ENCODE results near the gene UNC79.

The UNC79 gene

GRCh38 chr14:93675651-93676050 is 244.9 kb downstream of the UNC79 start:
- Histone ChIP-seq H3K4me1 (ENCODE audit: control insufficient read depth, low read depth, low read length) (no peaks in the 10 kb centered on the region), H3K9ac (ENCODE audit: low read length) (no peak overlapping the region), H3K9me3 (ENCODE audit: control insufficient read depth, low read depth, low read length) (no peaks in the 10 kb centered on the region), H3K36me3 (ENCODE audit: control insufficient read depth, low read depth, low read length) (no peaks in the 10 kb centered on the region), H3K27me3 (ENCODE audit: control insufficient read depth, insufficient read depth, low read length) (no peaks in the 10 kb centered on the region), H3K4me3 (ENCODE audit: low read length) (no peak overlapping the region), H3K27ac (ENCODE audit: low read length) (no peak overlapping the region)

- Histone ChIP-seq H3K27ac (ENCODE audit: low read length) (no peak overlapping the region), H3K9me3 (ENCODE audit: control insufficient read depth, low read depth, low read length) (no peaks in the 10 kb centered on the region), H3K4me1 (ENCODE audit: control insufficient read depth, low read depth, low read length) (no peaks in the 10 kb centered on the region), H3K4me3 (ENCODE audit: low read length) (no peak overlapping the region), H3K9ac (ENCODE audit: low read length) (no peak overlapping the region), H3K27me3 (ENCODE audit: control insufficient read depth, insufficient read depth, low read length) (no peaks in the 10 kb centered on the region), H3K36me3 (ENCODE audit: control insufficient read depth, low read depth, low read length) (no peaks in the 10 kb centered on the region)
Observed at GRCh38 chr14:93676416-93676958, 245.7 kb downstream of the UNC79 start.

DNA sequence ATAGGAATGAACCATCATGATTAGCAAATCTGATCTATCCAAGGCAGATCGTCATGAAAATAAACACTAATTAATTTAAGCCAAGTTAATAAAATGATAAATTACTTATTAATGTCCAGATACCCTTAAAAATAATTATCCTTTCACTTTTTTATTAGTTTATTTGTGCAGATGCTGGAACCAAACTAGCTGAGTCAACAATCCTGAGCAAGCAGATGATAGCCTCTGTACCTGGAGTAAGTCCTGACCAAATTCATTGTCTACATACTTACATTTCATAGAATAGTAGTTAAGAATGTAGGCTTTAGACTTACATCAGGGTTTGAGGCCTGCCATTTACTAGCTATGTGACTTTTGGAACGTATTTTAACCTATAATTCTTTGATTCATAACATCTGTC is 251.7 kb downstream of the UNC79 start:
- Histone ChIP-seq H3K9ac (ENCODE audit: low read length) (no peak overlapping the region), H3K4me3 (ENCODE audit: low read length) (no peak overlapping the region), H3K4me1 (ENCODE audit: control insufficient read depth, low read depth, low read length) (peaks cover 21% of the 10 kb centered on the region), H3K27ac (ENCODE audit: low read length) (no peak overlapping the region), H3K9me3 (ENCODE audit: control insufficient read depth, low read depth, low read length) (no peaks in the 10 kb centered on the region), H3K36me3 (ENCODE audit: control insufficient read depth, low read depth, low read length) (no peaks in the 10 kb centered on the region), H3K27me3 (ENCODE audit: control insufficient read depth, insufficient read depth, low read length) (no peaks in the 10 kb centered on the region)

GRCh38 chr14:93683226-93683625 is 252.5 kb downstream of the UNC79 start:
- Histone ChIP-seq H3K27me3 (ENCODE audit: control insufficient read depth, insufficient read depth, low read length) (no peaks in the 10 kb centered on the region), H3K9me3 (ENCODE audit: control insufficient read depth, low read depth, low read length) (no peaks in the 10 kb centered on the region), H3K4me3 (ENCODE audit: low read length) (no peak overlapping the region), H3K9ac (ENCODE audit: low read length) (no peak overlapping the region), H3K27ac (ENCODE audit: low read length) (no peak overlapping the region), H3K36me3 (ENCODE audit: control insufficient read depth, low read depth, low read length) (no peaks in the 10 kb centered on the region), H3K4me1 (ENCODE audit: control insufficient read depth, low read depth, low read length) (peaks cover 29% of the 10 kb centered on the region)

DNA sequence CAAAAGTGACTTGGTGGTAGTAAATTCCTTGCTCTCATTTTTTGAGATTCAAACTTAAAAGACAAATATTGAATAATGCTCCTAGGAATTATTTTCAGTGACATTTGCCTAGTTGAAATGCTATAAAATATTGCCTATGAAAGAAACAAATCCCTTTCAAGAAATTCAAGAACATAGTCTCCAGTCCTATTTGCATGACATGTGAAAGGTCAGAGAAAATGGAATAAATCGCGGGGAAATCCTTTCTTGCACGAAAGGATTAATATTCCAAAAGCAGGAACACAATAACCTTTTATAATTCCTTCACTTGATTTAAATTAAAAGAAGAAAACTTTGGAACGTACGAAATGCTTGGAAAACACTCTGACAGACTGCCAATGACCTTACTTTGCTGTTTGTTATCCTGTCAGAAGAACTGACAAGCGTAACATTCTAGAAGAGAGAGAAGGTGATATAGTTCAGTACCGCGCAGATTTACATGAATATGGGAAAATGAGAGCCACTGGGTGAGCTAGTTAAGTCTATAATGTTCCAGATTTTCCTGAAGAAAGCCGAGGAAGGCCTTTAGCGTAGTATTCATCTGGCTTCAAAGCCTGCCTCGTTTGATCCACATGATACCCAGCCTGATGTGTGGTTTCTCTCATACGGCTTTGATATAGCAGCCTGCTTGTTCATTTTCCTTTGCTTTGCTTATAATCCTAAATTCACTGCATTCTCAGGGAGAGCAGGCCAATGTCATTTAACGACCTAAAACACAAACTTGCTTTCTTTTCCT is 254.6 kb downstream of the UNC79 start:
- Histone ChIP-seq H3K9me3 (ENCODE audit: control insufficient read depth, low read depth, low read length) (no peaks in the 10 kb centered on the region), H3K9ac (ENCODE audit: low read length) (no peak overlapping the region), H3K4me1 (ENCODE audit: control insufficient read depth, low read depth, low read length) (peaks cover 44% of the 10 kb centered on the region), H3K4me3 (ENCODE audit: low read length) (no peak overlapping the region), H3K27ac (ENCODE audit: low read length) (no peak overlapping the region), H3K27me3 (ENCODE audit: control insufficient read depth, insufficient read depth, low read length) (no peaks in the 10 kb centered on the region), H3K36me3 (ENCODE audit: control insufficient read depth, low read depth, low read length) (no peaks in the 10 kb centered on the region)

DNA sequence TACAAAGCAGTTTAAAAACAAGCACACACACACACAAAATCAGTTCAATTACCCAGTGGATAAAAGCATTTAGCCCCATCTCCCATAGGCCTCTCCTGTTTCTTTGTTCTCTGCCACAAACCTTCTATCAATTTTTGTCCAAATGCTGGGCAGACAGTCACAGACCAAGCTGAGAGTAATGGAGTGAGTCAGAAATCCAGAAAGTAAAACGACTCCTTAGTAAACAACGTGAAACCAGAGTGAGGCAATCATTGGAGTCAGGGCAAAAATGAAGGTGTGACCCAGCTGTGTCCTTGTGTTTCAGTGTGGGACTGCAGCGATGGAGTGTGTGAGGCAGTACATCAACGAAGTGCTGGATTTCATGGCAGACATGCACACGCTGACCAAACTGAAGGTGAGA is 255.5 kb downstream of the UNC79 start:
- Histone ChIP-seq H3K36me3 (ENCODE audit: control insufficient read depth, low read depth, low read length) (no peaks in the 10 kb centered on the region), H3K9me3 (ENCODE audit: control insufficient read depth, low read depth, low read length) (no peaks in the 10 kb centered on the region), H3K4me1 (ENCODE audit: control insufficient read depth, low read depth, low read length) (peaks cover 44% of the 10 kb centered on the region), H3K27me3 (ENCODE audit: control insufficient read depth, insufficient read depth, low read length) (no peaks in the 10 kb centered on the region), H3K9ac (ENCODE audit: low read length) (no peak overlapping the region), H3K4me3 (ENCODE audit: low read length) (no peak overlapping the region), H3K27ac (ENCODE audit: low read length) (no peak overlapping the region)

- peaks cover 50% of the 10 kb centered on the region for H3K4me1 ChIP-seq (ENCODE audit: control insufficient read depth, low read depth, low read length)
- peak overlapping the region; percentile 39 for H3K9ac ChIP-seq (ENCODE audit: low read length)
- H3K4me3 ChIP-seq (ENCODE audit: low read length): peak overlapping the region; percentile 51
- H3K27me3 ChIP-seq (ENCODE audit: control insufficient read depth, insufficient read depth, low read length): no peaks in the 10 kb centered on the region
- H3K27ac ChIP-seq (ENCODE audit: low read length): peak overlapping the region; percentile 68
- no peaks in the 10 kb centered on the region for H3K9me3 ChIP-seq (ENCODE audit: control insufficient read depth, low read depth, low read length)
- H3K36me3 ChIP-seq (ENCODE audit: control insufficient read depth, low read depth, low read length): no peaks in the 10 kb centered on the region
Observed at GRCh38 chr14:93688239-93688666, 257.5 kb downstream of the UNC79 start.

DNA sequence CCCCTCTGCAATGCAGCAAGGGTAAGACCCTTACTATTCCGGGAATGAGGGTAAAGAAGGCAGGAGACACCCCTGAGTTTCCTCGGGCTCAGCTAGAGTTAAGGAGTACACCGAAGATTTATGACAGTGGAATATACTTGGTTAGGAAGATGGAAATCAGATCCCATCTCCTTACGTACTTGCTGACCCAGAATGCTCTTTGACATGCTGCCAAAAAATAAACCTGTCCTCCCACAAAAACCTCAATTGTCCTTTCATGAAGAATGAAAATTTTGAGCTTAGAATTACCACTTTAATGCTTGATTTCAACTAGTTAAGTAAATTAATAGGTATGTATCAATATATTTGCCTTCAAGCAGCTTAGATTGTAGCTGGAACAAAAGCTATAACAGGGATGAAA is 258.1 kb downstream of the UNC79 start:
- H3K9ac ChIP-seq (ENCODE audit: low read length): peak overlapping the region; percentile 39

GRCh38 chr14:93690146-93690545 is 259.4 kb downstream of the UNC79 start:
- H3K27me3 ChIP-seq (ENCODE audit: control insufficient read depth, insufficient read depth, low read length): no peaks in the 10 kb centered on the region
- H3K4me3 ChIP-seq (ENCODE audit: low read length): no peak overlapping the region
- no peak overlapping the region for H3K27ac ChIP-seq (ENCODE audit: low read length)
- peaks cover 60% of the 10 kb centered on the region for H3K4me1 ChIP-seq (ENCODE audit: control insufficient read depth, low read depth, low read length)
- no peaks in the 10 kb centered on the region for H3K36me3 ChIP-seq (ENCODE audit: control insufficient read depth, low read depth, low read length)
- H3K9me3 ChIP-seq (ENCODE audit: control insufficient read depth, low read depth, low read length): no peaks in the 10 kb centered on the region
- H3K9ac ChIP-seq (ENCODE audit: low read length): no peak overlapping the region

More for the DNA sequence above, 258.1 kb downstream of the UNC79 start:
- Histone ChIP-seq H3K36me3 (ENCODE audit: control insufficient read depth, low read depth, low read length) (no peaks in the 10 kb centered on the region), H3K4me3 (ENCODE audit: low read length) (peak overlapping the region; percentile 51), H3K27me3 (ENCODE audit: control insufficient read depth, insufficient read depth, low read length) (no peaks in the 10 kb centered on the region), H3K27ac (ENCODE audit: low read length) (peak overlapping the region; percentile 68), H3K9me3 (ENCODE audit: control insufficient read depth, low read depth, low read length) (no peaks in the 10 kb centered on the region), H3K4me1 (ENCODE audit: control insufficient read depth, low read depth, low read length) (peaks cover 55% of the 10 kb centered on the region)

DNA sequence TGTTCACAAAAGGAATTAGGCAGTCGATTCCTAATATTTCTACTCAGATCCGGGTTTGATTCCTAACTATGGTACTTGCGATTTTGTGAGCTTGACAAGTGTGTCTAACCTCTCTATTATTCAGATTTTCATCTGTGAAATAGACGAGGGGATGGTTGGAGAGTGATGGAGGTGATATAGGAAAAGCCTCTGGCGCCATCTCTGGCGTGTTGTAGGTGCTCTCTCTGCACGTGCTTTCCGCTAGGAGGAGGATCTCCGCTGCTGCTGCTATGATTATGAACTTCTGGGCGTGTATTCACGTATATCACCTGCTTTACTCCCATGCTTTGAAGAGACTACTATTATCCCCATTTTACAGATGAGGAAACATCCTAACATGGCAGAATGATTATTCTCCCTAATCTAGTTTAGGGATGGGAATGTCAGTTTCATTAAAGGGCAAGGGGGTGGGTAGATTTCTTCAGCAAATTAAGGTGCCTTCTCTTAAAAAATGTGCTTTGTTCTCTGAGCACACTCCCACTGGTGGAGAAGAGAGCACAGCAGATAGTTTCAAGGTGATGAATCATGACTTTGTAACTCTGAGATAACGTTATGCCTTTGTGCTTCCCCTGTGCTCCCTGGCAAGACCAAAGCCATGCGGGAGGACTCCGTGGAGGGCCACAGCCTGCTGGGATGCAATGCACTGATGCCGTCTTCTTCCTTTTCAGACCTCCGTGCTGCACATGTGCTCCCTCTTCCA is 260.5 kb downstream of the UNC79 start:
- Histone ChIP-seq H3K27me3 (ENCODE audit: control insufficient read depth, insufficient read depth, low read length) (no peaks in the 10 kb centered on the region), H3K9me3 (ENCODE audit: control insufficient read depth, low read depth, low read length) (no peaks in the 10 kb centered on the region), H3K4me1 (ENCODE audit: control insufficient read depth, low read depth, low read length) (peaks cover 59% of the 10 kb centered on the region), H3K4me3 (ENCODE audit: low read length) (no peak overlapping the region), H3K27ac (ENCODE audit: low read length) (no peak overlapping the region), H3K9ac (ENCODE audit: low read length) (no peak overlapping the region), H3K36me3 (ENCODE audit: control insufficient read depth, low read depth, low read length) (no peaks in the 10 kb centered on the region)

- Histone ChIP-seq H3K27ac (ENCODE audit: low read length) (no peak overlapping the region), H3K9me3 (ENCODE audit: control insufficient read depth, low read depth, low read length) (no peaks in the 10 kb centered on the region), H3K9ac (ENCODE audit: low read length) (no peak overlapping the region), H3K36me3 (ENCODE audit: control insufficient read depth, low read depth, low read length) (no peaks in the 10 kb centered on the region), H3K27me3 (ENCODE audit: control insufficient read depth, insufficient read depth, low read length) (no peaks in the 10 kb centered on the region), H3K4me3 (ENCODE audit: low read length) (no peak overlapping the region), H3K4me1 (ENCODE audit: control insufficient read depth, low read depth, low read length) (peaks cover 32% of the 10 kb centered on the region)
Observed at GRCh38 chr14:93693914-93694313, 263.2 kb downstream of the UNC79 start.

All from iPS-18a (cell line).